ENCODE data around the gene PTPRU.

DNA sequence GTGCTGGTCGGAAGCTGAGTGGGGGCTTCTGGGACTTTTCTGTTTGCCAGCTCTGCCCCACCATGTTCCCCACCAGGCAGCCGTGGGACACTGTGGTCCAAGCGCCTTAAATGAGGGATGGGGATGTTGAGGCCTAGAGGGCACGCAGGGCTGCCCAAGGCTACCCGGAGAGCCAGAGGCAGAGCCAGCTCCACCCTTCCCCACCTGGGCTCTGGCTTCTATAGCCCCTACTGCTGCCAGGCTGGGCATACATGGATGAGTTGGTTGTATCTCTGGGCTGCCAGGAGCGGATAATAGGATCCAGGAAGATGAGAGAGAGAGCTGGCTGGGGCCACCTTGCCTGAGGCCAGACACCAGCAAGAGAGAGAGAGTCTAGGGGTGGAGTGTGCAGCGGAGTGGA is 49.4 kb downstream of the PTPRU start:
- TF ChIP-seq, protein P1, sequence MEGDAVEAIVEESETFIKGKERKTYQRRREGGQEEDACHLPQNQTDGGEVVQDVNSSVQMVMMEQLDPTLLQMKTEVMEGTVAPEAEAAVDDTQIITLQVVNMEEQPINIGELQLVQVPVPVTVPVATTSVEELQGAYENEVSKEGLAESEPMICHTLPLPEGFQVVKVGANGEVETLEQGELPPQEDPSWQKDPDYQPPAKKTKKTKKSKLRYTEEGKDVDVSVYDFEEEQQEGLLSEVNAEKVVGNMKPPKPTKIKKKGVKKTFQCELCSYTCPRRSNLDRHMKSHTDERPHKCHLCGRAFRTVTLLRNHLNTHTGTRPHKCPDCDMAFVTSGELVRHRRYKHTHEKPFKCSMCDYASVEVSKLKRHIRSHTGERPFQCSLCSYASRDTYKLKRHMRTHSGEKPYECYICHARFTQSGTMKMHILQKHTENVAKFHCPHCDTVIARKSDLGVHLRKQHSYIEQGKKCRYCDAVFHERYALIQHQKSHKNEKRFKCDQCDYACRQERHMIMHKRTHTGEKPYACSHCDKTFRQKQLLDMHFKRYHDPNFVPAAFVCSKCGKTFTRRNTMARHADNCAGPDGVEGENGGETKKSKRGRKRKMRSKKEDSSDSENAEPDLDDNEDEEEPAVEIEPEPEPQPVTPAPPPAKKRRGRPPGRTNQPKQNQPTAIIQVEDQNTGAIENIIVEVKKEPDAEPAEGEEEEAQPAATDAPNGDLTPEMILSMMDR (conservative IDR thresholded peaks at IDR 0.05; ENCODE audit: low read depth, low read length) = no peak
- TF ChIP-seq EZH2 (IDR thresholded peaks at IDR 0.05; ENCODE audit: borderline replicate concordance, low read depth, low read length, poor library complexity, severe bottlenecking) = no peak

Measured in A673 (cell line).